Activated naive CD4-positive, alpha-beta T cell treated with anti-CD3 and anti-CD28 coated beads, Interleukin-2, amount 50 U/mL, for 24 hours (primary cell): ENCODE data around the gene FGF22.
A peak's percentile ranks its signal among the peaks of the same experiment; 100 is the strongest.
"Not testable (repeated sequence)": the region's sequence is repeated elsewhere in the genome, so short reads cannot be mapped to it uniquely, and the experiment has no call there.

Experiments
- H3K27ac Mint-ChIP-seq: one replicate; pipeline ENCODE4 v1.8.0; 2021; ENCODE audit warnings: mild to moderate bottlenecking, mixed read lengths
- H3K27me3 Mint-ChIP-seq: one replicate; pipeline ENCODE4 v1.8.0; 2021; ENCODE audit warnings: mixed read lengths
- H3K36me3 Mint-ChIP-seq: one replicate; pipeline ENCODE4 v1.8.0; 2021; ENCODE audit warnings: mixed read lengths
- H3K4me1 Mint-ChIP-seq: one replicate; pipeline ENCODE4 v1.8.0; 2021; ENCODE audit warnings: mixed read lengths
- H3K4me3 Mint-ChIP-seq: one replicate; pipeline ENCODE4 v1.8.0; 2021; ENCODE audit warnings: mild to moderate bottlenecking, mixed read lengths
- H3K9me3 Mint-ChIP-seq: one replicate; pipeline ENCODE4 v1.8.0; 2021; ENCODE audit warnings: mixed read lengths

The FGF22 gene

GRCh38 chr19:615619-616018 is 24.1 kb upstream of the FGF22 start:
- Mint-ChIP-seq H3K4me3 (peak overlapping the region; percentile 68), H3K4me1 (peaks cover 14% of the 10 kb centered on the region), H3K9me3 (no peaks in the 10 kb centered on the region), H3K27me3 (peaks cover 2% of the 10 kb centered on the region), H3K36me3 (peaks cover 5% of the 10 kb centered on the region), H3K27ac (no peak overlapping the region)

GRCh38 chr19:616062-616700 is 23.5 kb upstream of the FGF22 start:
- no peak overlapping the region for H3K27ac Mint-ChIP-seq

GRCh38 chr19:616747-617526 is 22.7 kb upstream of the FGF22 start:
- no peak overlapping the region for H3K4me3 Mint-ChIP-seq
- no peak overlapping the region for H3K27ac Mint-ChIP-seq
- peaks cover 2% of the 10 kb centered on the region for H3K27me3 Mint-ChIP-seq
- H3K9me3 Mint-ChIP-seq, result no peaks in the 10 kb centered on the region
- H3K36me3 Mint-ChIP-seq, result peaks cover 5% of the 10 kb centered on the region
- peaks cover 3% of the 10 kb centered on the region for H3K4me1 Mint-ChIP-seq

More at GRCh38 chr19:616062-616700, 23.5 kb upstream of the FGF22 start:
- Mint-ChIP-seq H3K9me3 (no peaks in the 10 kb centered on the region), H3K4me1 (peaks cover 9% of the 10 kb centered on the region), H3K4me3 (no peak overlapping the region), H3K36me3 (peaks cover 5% of the 10 kb centered on the region), H3K27me3 (peaks cover 2% of the 10 kb centered on the region)

GRCh38 chr19:617551-618246 is 22.0 kb upstream of the FGF22 start:
- Mint-ChIP-seq H3K4me1 (peaks cover 3% of the 10 kb centered on the region), H3K4me3 (no peak overlapping the region), H3K27me3 (peaks cover 2% of the 10 kb centered on the region), H3K27ac (no peak overlapping the region), H3K9me3 (no peaks in the 10 kb centered on the region), H3K36me3 (peaks cover 5% of the 10 kb centered on the region)

- Mint-ChIP-seq H3K4me1 (peaks cover 3% of the 10 kb centered on the region), H3K27me3 (peaks cover 2% of the 10 kb centered on the region), H3K27ac (no peak overlapping the region), H3K9me3 (no peaks in the 10 kb centered on the region), H3K36me3 (peaks cover 5% of the 10 kb centered on the region), H3K4me3 (no peak overlapping the region)
These were observed 21.4 kb upstream of the FGF22 start for GRCh38 chr19:618247-618619.

GRCh38 chr19:618674-619285 is 20.9 kb upstream of the FGF22 start:
- H3K27ac Mint-ChIP-seq, result no peak overlapping the region
- H3K4me1 Mint-ChIP-seq, result peaks cover 3% of the 10 kb centered on the region
- peaks cover 2% of the 10 kb centered on the region for H3K27me3 Mint-ChIP-seq
- H3K4me3 Mint-ChIP-seq, result no peak overlapping the region
- peaks cover 5% of the 10 kb centered on the region for H3K36me3 Mint-ChIP-seq
- no peaks in the 10 kb centered on the region for H3K9me3 Mint-ChIP-seq

- Mint-ChIP-seq H3K36me3 (peaks cover 5% of the 10 kb centered on the region), H3K27ac (no peak overlapping the region), H3K9me3 (no peaks in the 10 kb centered on the region), H3K4me3 (no peak overlapping the region), H3K27me3 (peaks cover 2% of the 10 kb centered on the region), H3K4me1 (peaks cover 3% of the 10 kb centered on the region)
These were observed 20.2 kb upstream of the FGF22 start for GRCh38 chr19:619286-620002.

- Mint-ChIP-seq H3K36me3 (peaks cover 5% of the 10 kb centered on the region), H3K9me3 (no peaks in the 10 kb centered on the region), H3K4me1 (peaks cover 3% of the 10 kb centered on the region), H3K4me3 (no peak overlapping the region), H3K27me3 (peaks cover 2% of the 10 kb centered on the region), H3K27ac (no peak overlapping the region)
These were observed 19.4 kb upstream of the FGF22 start for GRCh38 chr19:620166-620862.

- not testable (repeated sequence) for H3K4me1 Mint-ChIP-seq, H3K9me3 Mint-ChIP-seq, H3K27me3 Mint-ChIP-seq, H3K36me3 Mint-ChIP-seq, H3K27ac Mint-ChIP-seq, H3K4me3 Mint-ChIP-seq
These were observed 18.5 kb upstream of the FGF22 start for GRCh38 chr19:621191-621590.

GRCh38 chr19:621819-622218 is 17.9 kb upstream of the FGF22 start:
- peaks cover 3% of the 10 kb centered on the region for H3K36me3 Mint-ChIP-seq
- H3K27me3 Mint-ChIP-seq, result no peaks in the 10 kb centered on the region
- H3K4me1 Mint-ChIP-seq, result no peaks in the 10 kb centered on the region
- no peaks in the 10 kb centered on the region for H3K9me3 Mint-ChIP-seq
- no peak overlapping the region for H3K4me3 Mint-ChIP-seq
- no peak overlapping the region for H3K27ac Mint-ChIP-seq

- Mint-ChIP-seq H3K27ac (no peak overlapping the region), H3K36me3 (peaks cover 4% of the 10 kb centered on the region), H3K4me3 (no peak overlapping the region), H3K4me1 (no peaks in the 10 kb centered on the region), H3K27me3 (no peaks in the 10 kb centered on the region), H3K9me3 (no peaks in the 10 kb centered on the region)
These were observed 17.0 kb upstream of the FGF22 start for GRCh38 chr19:622666-623065.

GRCh38 chr19:623175-623916 is 16.3 kb upstream of the FGF22 start:
- no peak overlapping the region for H3K27ac Mint-ChIP-seq
- H3K4me1 Mint-ChIP-seq, result peaks cover 2% of the 10 kb centered on the region
- H3K9me3 Mint-ChIP-seq, result no peaks in the 10 kb centered on the region
- peaks cover 6% of the 10 kb centered on the region for H3K36me3 Mint-ChIP-seq
- no peaks in the 10 kb centered on the region for H3K27me3 Mint-ChIP-seq
- no peak overlapping the region for H3K4me3 Mint-ChIP-seq

- H3K36me3 Mint-ChIP-seq, result peaks cover 7% of the 10 kb centered on the region
- no peaks in the 10 kb centered on the region for H3K9me3 Mint-ChIP-seq
- peak overlapping the region; percentile 17 for H3K27ac Mint-ChIP-seq
- H3K4me1 Mint-ChIP-seq, result peaks cover 8% of the 10 kb centered on the region
- no peak overlapping the region for H3K4me3 Mint-ChIP-seq
- H3K27me3 Mint-ChIP-seq, result no peaks in the 10 kb centered on the region
These were observed 15.7 kb upstream of the FGF22 start for GRCh38 chr19:623974-624373.

- no peaks in the 10 kb centered on the region for H3K27me3 Mint-ChIP-seq
- peaks cover 8% of the 10 kb centered on the region for H3K36me3 Mint-ChIP-seq
- no peak overlapping the region for H3K4me3 Mint-ChIP-seq
- H3K27ac Mint-ChIP-seq, result no peak overlapping the region
- no peaks in the 10 kb centered on the region for H3K9me3 Mint-ChIP-seq
- peaks cover 11% of the 10 kb centered on the region for H3K4me1 Mint-ChIP-seq
These were observed 15.1 kb upstream of the FGF22 start for GRCh38 chr19:624433-625109.
